GM21576 (cell line): ENCODE results near the gene SCN9A.
"Not testable (repeated sequence)": the region's sequence is repeated elsewhere in the genome, so short reads cannot be mapped to it uniquely, and the experiment has no call there.

Source experiments
- ATAC-seq: cut with Tn5 transposase; IDR thresholded peaks from one replicate; pipeline ENCODE4 v1.9.1; 2021; ENCODE audit warnings: mild to moderate bottlenecking, moderate library complexity; ENCODE audit not compliant: unreplicated experiment

The SCN9A gene

DNA sequence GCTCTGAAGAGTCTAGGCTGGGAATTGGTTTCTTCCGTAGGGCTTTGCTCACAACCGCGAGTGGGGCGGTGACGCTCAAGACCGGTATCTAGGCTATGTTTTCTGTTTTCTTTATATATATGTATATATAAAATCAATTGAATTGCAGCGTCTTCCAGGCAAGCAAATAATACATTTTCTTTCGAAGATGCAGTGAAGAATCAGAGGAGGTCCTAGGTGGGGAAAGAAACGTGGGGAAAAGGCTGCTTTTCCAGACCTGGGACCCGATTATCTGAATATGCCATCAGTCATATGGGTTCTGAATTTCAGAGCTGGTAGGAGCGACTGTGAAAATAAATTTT, 714 bp upstream of the SCN9A start:
- no peak for ATAC-seq

DNA sequence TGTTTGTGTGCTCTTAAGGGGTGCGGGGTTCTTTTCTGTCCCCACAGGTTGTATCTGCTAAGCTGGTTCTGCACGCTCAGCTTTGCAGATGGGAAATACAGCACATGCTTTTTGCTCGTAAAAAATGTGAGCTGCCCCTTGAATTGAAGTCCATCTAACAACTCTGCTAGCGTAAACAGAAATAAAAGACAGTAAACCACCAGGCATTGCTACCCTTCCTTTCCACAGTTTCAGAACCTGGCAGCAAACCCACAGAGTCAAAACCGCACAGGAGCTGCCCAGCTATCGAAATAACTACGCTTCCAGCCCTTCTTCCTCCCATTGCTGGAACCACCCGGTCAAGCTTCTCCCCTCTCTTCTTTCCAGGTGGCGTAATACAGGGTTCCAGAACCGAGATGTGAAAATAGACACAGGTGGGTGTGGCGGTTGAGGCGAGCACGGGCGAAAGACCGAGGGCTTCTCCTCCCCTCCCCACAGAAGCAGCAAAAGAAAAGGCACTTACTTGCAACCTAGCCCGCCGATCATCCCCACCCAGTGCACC, 479 bp downstream of the SCN9A start:
- ATAC-seq = peak; percentile 30

GRCh38 chr2:166373951-166374350, 1.8 kb downstream of the SCN9A start:
- ATAC-seq = no peak

DNA sequence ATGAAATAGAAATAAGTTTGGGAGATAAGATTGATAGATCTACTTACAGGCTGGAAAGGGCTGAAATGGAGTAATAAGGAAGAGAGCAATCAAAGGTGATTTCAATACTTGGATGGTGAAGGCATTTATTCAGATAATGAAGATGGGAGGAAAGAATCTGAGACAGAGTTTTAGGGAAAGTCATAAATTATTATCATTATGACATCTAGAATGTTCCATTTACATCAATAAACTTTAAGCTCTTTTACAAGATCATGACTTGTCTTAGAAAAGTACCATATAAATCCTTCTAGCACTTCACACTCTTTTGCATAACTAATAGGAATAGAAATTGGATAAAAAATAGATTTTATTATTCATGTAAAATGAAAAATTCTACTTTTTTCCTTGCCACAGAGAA, 2.2 kb downstream of the SCN9A start:
- no peak for ATAC-seq

- no peak for ATAC-seq
These were observed 2.6 kb downstream of the SCN9A start for GRCh38 chr2:166373105-166373504.

DNA sequence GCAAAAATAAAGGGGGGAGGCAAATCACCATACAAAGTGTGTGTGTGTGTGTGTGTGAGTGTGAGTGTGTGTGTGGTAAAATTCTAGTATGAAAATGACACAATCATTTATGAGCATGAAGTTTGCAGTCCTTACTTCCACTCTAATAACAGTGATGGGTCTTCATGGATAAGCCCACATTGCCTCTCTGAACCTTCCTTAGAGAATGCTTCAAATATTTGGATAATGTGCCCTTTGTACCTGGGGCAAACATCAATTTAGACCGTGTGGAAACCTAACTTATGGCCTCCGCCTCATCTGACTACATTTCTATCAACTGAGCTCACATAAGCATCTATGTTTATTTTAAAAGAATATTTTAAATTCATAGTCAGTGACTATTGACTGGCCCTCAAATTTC, 3.7 kb downstream of the SCN9A start:
- no peak for ATAC-seq

GRCh38 chr2:166365803-166366420, 9.8 kb downstream of the SCN9A start:
- no peak for ATAC-seq

DNA sequence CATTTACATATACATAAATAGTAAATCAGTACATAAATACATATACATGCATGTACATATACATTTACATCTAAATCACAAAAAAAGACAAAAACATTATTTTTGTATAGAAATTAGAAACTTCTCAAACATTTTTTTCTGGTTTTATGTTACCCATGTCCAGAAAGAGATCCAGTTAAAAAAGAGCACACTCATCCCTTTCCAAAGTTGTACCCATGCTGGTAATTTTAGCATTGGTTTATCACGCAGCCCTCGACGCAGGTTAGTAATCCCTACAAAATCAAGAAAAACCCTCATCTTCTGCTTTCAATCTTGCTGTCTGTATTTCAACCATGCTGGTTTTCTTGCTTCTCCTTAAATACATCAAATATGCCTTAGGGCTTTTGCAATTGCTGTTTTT, 10.5 kb downstream of the SCN9A start:
- ATAC-seq = no peak

DNA sequence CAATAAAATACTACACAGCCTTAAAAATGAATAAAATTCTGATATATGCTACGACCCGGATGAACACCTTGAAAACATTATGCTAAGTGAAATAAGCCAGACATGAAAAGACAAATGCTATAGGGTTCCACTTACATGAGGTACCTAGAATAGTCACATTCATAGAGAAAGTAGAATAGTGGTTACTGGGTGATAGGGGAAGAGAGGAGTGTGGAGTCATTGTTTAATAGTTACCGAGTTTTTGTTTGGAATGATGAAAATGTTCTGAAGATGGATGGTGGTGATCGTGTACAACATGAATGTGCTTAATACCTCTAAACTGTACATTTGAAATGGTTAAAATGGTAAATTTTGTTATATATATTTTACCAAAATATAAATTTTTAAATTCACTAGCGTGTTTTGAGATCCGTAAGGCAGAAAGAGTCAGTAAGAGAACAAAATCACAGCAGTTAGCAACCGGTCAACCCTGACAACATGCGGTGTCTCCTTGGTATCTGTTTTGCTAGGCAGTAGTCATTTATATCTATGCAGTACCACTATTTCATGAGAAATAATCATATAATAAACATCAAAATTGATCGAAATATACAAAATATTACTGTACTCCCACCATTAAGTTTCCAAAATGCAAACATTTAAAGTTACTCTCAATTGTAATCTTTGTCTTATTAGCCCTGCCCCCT, 11.1 kb downstream of the SCN9A start:
- ATAC-seq = no peak

GRCh38 chr2:166361351-166362153, 14.2 kb downstream of the SCN9A start:
- ATAC-seq = no peak

GRCh38 chr2:166360906-166361305, 14.8 kb downstream of the SCN9A start:
- ATAC-seq = no peak

DNA sequence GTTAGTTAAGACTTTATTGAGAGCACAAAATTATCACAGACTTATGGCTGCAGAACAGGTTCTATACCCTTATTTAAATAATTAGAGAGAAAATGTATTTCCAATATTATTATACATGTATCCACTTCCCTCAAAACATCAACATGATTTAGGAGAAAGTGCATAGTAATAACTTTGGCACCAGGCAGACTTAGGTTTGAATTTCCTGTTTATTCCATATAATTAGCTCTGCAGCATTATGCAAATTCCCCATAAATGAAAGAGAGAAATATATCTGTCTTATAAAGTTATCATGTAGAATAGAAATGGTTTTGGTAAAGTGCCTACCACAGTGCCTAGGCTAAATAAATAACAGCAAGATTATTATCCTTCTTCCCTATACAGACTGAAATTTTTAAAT, 15.3 kb downstream of the SCN9A start:
- no peak for ATAC-seq

- not testable (repeated sequence) for ATAC-seq
These were observed 17.8 kb downstream of the SCN9A start for GRCh38 chr2:166357950-166358321.

DNA sequence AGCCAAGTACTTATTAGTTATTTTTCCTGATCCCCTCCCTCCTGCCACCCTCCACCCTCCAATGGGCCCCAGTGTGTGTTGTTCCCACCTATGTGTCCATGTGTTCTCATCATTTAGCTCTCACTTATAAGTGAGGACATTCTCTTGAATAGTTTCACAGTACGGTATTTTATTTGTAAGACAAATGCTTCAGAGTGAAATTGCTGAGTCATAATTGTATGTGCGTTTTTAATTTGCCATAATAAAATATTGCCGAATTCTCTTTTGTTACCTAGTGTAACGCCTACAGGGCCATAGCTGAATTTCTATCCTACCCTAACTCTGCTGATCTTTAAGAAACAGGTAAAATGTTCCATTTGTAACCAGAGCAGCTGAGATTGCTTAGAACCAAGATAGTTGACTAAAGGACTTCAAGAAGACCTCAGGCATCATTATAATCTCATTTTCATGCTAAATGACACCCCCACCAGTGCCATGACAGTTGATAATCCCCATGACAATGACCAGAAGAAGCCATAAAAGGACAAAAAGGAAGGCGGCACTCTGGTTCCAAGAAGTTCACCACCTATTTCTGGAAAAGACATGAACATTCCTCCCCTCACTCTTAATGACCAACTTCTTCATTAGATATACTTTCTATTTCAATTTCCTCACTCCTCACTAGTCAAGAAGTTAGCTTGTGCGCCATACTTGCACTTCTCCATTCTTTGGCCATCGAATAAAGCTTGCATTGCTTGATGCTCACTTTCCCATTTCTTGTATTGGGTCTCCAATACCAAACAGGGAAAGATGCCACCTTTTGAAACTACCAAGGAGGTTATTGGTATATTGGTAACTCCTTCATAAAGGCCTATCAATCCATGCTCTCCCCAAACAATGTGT, 18.4 kb downstream of the SCN9A start:
- ATAC-seq = no peak

GRCh38 chr2:166351319-166351718, 24.4 kb downstream of the SCN9A start:
- ATAC-seq = no peak

DNA sequence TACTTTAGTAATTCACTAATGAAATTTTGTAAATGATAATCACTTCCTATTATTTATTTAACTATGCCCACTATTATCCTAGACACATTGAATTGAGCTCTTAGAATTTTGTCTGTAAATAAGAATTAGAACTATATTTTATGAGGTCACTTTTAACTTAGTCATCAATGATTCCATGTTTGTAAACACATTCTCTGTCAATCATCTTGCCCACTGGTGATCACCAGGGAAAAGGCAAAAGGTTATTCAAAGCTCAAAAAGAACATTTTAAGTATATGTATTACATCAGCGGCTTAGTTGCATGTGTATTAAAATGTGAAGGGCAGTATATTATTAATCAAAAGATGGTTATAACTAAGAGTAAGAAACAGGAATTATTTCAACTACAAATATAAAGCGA, 25.2 kb downstream of the SCN9A start:
- no peak for ATAC-seq

- no peak for ATAC-seq
These were observed 31.2 kb downstream of the SCN9A start for GRCh38 chr2:166344286-166345113.

DNA sequence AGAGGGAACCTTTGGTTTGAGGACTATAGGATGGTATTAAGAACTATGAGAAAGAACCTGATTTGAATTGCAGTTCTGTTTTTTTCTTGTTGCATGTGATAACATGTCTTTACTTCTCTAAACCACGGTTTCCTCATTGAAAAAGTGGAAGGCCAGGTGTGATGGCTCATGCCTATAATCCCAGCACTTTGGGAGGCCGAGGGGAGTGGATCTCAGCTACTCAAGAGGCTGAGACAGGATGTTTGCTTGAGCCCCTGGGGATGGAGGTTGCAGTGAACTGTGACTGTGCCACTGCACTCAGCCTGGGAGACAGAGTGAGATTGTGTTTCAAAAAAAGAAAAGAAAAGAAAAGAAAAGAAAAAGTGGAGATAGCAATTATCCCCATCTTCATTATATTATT, 32.3 kb downstream of the SCN9A start:
- no peak for ATAC-seq

GRCh38 chr2:166341426-166341825, 34.3 kb downstream of the SCN9A start:
- ATAC-seq = no peak

GRCh38 chr2:166338831-166339339, 36.9 kb downstream of the SCN9A start:
- no peak for ATAC-seq
